ENCODE results near the gene DMD.

DNA sequence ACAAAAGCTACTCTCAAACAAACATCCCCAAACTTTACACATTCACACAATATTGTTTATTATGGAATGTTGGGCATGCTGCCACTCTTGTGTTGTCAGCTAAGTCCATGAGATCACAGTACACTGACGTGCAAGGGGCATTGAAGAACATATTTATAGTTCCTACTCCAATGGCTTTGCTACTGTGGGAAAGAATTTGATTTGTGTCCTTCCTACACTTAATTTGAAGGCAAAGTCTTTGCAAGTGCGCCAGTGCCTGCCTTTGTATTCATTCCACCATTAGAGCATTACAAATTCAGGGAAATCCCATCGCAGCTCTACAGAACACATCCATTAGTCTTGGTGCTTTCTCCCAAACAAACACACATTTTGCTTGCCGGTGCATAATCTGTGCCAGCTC is 2094.1 kb downstream of the DMD start:
- TF ChIP-seq, protein P1, sequence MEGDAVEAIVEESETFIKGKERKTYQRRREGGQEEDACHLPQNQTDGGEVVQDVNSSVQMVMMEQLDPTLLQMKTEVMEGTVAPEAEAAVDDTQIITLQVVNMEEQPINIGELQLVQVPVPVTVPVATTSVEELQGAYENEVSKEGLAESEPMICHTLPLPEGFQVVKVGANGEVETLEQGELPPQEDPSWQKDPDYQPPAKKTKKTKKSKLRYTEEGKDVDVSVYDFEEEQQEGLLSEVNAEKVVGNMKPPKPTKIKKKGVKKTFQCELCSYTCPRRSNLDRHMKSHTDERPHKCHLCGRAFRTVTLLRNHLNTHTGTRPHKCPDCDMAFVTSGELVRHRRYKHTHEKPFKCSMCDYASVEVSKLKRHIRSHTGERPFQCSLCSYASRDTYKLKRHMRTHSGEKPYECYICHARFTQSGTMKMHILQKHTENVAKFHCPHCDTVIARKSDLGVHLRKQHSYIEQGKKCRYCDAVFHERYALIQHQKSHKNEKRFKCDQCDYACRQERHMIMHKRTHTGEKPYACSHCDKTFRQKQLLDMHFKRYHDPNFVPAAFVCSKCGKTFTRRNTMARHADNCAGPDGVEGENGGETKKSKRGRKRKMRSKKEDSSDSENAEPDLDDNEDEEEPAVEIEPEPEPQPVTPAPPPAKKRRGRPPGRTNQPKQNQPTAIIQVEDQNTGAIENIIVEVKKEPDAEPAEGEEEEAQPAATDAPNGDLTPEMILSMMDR (IDR thresholded peaks at IDR 0.05), result no peak
- no peak for TF ChIP-seq EZH2 (IDR thresholded peaks at IDR 0.05)

Measured in neural progenitor cell (in vitro differentiated cells).